ENCODE measurements around the gene PTGR3.

DNA sequence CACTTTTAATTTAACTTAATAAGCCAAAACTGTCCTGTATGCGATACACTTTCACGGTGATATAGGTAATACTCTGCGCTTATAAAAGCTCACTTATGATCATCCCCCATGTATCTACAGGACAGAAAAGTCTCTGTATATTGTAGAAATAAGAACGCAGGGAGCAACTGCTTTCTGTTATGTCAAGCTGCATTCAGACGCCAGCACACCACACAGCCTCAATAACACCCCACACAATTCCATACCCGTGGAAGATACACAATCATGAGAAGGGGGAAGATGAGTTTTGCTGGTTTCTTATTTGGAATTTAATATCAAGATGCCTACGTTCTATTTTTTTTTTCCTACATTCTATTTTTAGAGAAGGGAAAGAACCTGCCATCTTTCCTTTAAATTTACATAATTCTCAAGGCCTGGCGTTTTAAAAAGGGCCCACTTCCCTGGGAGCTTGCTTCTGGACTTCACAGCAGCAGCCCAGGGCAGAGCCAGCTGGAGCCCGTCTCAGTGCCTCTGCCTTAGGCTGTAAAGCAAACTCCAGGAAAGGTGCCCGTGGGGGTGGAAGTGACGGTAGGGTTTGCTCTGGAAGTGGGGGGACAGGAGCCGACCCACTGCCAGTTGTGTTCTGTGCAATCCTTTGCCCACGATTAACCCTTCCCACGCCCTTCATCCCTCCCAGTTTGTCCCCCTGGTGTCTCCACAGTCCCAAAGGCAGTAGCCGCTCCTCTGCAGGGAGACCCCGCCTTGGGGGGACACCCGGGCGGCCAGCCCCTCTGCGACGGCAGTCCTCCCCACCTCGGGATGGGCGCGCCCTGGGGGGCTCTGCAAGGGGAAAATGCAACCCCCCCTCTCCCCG is 5.3 kb downstream of the PTGR3 start:
- TF ChIP-seq, protein P1, sequence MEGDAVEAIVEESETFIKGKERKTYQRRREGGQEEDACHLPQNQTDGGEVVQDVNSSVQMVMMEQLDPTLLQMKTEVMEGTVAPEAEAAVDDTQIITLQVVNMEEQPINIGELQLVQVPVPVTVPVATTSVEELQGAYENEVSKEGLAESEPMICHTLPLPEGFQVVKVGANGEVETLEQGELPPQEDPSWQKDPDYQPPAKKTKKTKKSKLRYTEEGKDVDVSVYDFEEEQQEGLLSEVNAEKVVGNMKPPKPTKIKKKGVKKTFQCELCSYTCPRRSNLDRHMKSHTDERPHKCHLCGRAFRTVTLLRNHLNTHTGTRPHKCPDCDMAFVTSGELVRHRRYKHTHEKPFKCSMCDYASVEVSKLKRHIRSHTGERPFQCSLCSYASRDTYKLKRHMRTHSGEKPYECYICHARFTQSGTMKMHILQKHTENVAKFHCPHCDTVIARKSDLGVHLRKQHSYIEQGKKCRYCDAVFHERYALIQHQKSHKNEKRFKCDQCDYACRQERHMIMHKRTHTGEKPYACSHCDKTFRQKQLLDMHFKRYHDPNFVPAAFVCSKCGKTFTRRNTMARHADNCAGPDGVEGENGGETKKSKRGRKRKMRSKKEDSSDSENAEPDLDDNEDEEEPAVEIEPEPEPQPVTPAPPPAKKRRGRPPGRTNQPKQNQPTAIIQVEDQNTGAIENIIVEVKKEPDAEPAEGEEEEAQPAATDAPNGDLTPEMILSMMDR (IDR thresholded peaks at IDR 0.05; ENCODE audit: low read depth, low read length): no peak
- TF ChIP-seq POLR2A (IDR thresholded peaks at IDR 0.05; ENCODE audit: extremely low read depth, insufficient read length): no peak
- TF ChIP-seq, protein P2, sequence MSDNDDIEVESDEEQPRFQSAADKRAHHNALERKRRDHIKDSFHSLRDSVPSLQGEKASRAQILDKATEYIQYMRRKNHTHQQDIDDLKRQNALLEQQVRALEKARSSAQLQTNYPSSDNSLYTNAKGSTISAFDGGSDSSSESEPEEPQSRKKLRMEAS (IDR thresholded peaks at IDR 0.05; ENCODE audit: low read depth, low read length): no peak
